H1 (cell line): ENCODE results near the gene IQGAP3.

Experiments
- CREB1 ChIP-seq: IDR thresholded peaks from 2 replicates; pipeline ENCODE4 v1.6.1; 2012; ENCODE audit warnings: inconsistent platforms
- PHF8 ChIP-seq: fragments of 200-600 bp; sonication (generic); conservative IDR thresholded peaks from 2 replicates; pipeline ENCODE4 v1.7.1; 2012; ENCODE audit warnings: low read depth, mild to moderate bottlenecking, inconsistent platforms, low read length, moderate library complexity
- POLR2AphosphoS5 ChIP-seq: IDR thresholded peaks from 2 replicates; pipeline ENCODE4 v1.6.1; 2011; ENCODE audit warnings: low read depth, low read length
- SRF ChIP-seq: IDR thresholded peaks from 2 replicates; pipeline ENCODE4 v1.6.1; 2011; ENCODE audit warnings: mild to moderate bottlenecking, low read depth, low read length, moderate library complexity
- ZNF274 ChIP-seq: IDR thresholded peaks from 2 replicates; pipeline ENCODE4 v1.7.0; 2012; ENCODE audit warnings: low read length, borderline replicate concordance; ENCODE audit errors: extremely low read depth

GRCh38 chr1:156499194-156499841 is 73.0 kb downstream of the IQGAP3 start:
- TF ChIP-seq POLR2AphosphoS5 = no peak
- TF ChIP-seq PHF8 = no peak
- TF ChIP-seq ZNF274 = no peak
- no peak for TF ChIP-seq SRF
- no peak for TF ChIP-seq CREB1
